H1 (cell line): ENCODE data around the gene OPA3. TPM values are rescaled to one million over a fixed set of nuclear protein-coding genes. Genes with fewer than 3 reads are reported as not detected.

ENCODE experiments used
- GTF2F1 ChIP-seq: IDR thresholded peaks from 2 replicates; pipeline ENCODE4 v1.6.1; 2012; ENCODE audit warnings: low read depth, low read length, improper control_type of control experiment, borderline replicate concordance
- SUZ12 ChIP-seq: fragments of 200-600 bp; sonication (generic); IDR thresholded peaks from 2 replicates; pipeline ENCODE4 v1.6.1; 2012; ENCODE audit warnings: mild to moderate bottlenecking, inconsistent platforms, low read length, moderate library complexity, mixed read lengths
- TAF7 ChIP-seq: optimal IDR thresholded peaks from 2 replicates; pipeline ENCODE3; 2011; ENCODE audit warnings: low read depth, mild to moderate bottlenecking, inconsistent platforms, low read length, moderate library complexity, borderline replicate concordance
- polyA plus RNA-seq, 7 experiments: library from polyadenylated mRNA; depleted of rRNA in 3 of 7; stranded (reverse) in 5 of 7; unstranded in 2 of 7; fragments of >200 nt in 5 of 7; fragments of 200-250 nt in 2 of 7; gene quantifications; 1 replicate in 5 of 7; 2 replicates in 1 of 7; 4 replicates in 1 of 7; pipeline versions ENCODE4 v1.2.1 to v1.2.3, GENCODE V29; 2011 to 2013; ENCODE audit warnings: missing spikeins in 2 of 7, mixed read lengths in 2 of 7
- total RNA-seq: library from RNA; stranded (reverse); fragmentation: NEBNext Ultra II Directional; extraction: Animal tissue kit (Norgen Biotek cat#: 25700); gene quantifications from 2 replicates; pipeline ENCODE4 v1.2.1, GENCODE V29; 2021
- TF ChIP-seq, protein P1 (sequence below): fragments of 300-600 bp; sonication (generic); IDR thresholded peaks from 2 replicates; pipeline ENCODE4 v1.7.1; 2012; ENCODE audit warnings: low read length, moderate library complexity, mild to moderate bottlenecking, inconsistent platforms; ENCODE audit not compliant: insufficient replicate concordance

Gene OPA3
- total and polyA plus RNA-seq, 2 of the 8 experiments (the other 6 are each of a cell fraction or from before 2014, with no cell fraction given), result 12.5 to 14.5 TPM

GRCh38 chr19:45506989-45507871 is 77.4 kb downstream of the OPA3 start, which contains the start of gene VASP (continued):
- no peak for TF ChIP-seq SUZ12
- no peak; the same call in 1 of the 2 replicates for TF ChIP-seq GTF2F1
- TF ChIP-seq, protein P1, sequence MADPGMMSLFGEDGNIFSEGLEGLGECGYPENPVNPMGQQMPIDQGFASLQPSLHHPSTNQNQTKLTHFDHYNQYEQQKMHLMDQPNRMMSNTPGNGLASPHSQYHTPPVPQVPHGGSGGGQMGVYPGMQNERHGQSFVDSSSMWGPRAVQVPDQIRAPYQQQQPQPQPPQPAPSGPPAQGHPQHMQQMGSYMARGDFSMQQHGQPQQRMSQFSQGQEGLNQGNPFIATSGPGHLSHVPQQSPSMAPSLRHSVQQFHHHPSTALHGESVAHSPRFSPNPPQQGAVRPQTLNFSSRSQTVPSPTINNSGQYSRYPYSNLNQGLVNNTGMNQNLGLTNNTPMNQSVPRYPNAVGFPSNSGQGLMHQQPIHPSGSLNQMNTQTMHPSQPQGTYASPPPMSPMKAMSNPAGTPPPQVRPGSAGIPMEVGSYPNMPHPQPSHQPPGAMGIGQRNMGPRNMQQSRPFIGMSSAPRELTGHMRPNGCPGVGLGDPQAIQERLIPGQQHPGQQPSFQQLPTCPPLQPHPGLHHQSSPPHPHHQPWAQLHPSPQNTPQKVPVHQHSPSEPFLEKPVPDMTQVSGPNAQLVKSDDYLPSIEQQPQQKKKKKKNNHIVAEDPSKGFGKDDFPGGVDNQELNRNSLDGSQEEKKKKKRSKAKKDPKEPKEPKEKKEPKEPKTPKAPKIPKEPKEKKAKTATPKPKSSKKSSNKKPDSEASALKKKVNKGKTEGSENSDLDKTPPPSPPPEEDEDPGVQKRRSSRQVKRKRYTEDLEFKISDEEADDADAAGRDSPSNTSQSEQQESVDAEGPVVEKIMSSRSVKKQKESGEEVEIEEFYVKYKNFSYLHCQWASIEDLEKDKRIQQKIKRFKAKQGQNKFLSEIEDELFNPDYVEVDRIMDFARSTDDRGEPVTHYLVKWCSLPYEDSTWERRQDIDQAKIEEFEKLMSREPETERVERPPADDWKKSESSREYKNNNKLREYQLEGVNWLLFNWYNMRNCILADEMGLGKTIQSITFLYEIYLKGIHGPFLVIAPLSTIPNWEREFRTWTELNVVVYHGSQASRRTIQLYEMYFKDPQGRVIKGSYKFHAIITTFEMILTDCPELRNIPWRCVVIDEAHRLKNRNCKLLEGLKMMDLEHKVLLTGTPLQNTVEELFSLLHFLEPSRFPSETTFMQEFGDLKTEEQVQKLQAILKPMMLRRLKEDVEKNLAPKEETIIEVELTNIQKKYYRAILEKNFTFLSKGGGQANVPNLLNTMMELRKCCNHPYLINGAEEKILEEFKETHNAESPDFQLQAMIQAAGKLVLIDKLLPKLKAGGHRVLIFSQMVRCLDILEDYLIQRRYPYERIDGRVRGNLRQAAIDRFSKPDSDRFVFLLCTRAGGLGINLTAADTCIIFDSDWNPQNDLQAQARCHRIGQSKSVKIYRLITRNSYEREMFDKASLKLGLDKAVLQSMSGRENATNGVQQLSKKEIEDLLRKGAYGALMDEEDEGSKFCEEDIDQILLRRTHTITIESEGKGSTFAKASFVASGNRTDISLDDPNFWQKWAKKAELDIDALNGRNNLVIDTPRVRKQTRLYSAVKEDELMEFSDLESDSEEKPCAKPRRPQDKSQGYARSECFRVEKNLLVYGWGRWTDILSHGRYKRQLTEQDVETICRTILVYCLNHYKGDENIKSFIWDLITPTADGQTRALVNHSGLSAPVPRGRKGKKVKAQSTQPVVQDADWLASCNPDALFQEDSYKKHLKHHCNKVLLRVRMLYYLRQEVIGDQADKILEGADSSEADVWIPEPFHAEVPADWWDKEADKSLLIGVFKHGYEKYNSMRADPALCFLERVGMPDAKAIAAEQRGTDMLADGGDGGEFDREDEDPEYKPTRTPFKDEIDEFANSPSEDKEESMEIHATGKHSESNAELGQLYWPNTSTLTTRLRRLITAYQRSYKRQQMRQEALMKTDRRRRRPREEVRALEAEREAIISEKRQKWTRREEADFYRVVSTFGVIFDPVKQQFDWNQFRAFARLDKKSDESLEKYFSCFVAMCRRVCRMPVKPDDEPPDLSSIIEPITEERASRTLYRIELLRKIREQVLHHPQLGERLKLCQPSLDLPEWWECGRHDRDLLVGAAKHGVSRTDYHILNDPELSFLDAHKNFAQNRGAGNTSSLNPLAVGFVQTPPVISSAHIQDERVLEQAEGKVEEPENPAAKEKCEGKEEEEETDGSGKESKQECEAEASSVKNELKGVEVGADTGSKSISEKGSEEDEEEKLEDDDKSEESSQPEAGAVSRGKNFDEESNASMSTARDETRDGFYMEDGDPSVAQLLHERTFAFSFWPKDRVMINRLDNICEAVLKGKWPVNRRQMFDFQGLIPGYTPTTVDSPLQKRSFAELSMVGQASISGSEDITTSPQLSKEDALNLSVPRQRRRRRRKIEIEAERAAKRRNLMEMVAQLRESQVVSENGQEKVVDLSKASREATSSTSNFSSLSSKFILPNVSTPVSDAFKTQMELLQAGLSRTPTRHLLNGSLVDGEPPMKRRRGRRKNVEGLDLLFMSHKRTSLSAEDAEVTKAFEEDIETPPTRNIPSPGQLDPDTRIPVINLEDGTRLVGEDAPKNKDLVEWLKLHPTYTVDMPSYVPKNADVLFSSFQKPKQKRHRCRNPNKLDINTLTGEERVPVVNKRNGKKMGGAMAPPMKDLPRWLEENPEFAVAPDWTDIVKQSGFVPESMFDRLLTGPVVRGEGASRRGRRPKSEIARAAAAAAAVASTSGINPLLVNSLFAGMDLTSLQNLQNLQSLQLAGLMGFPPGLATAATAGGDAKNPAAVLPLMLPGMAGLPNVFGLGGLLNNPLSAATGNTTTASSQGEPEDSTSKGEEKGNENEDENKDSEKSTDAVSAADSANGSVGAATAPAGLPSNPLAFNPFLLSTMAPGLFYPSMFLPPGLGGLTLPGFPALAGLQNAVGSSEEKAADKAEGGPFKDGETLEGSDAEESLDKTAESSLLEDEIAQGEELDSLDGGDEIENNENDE, result no peak
- TF ChIP-seq TAF7, result peak; percentile 79
